Measurements from ENCODE around the gene MLF2. TPM values are rescaled to one million over a fixed set of nuclear protein-coding genes. Genes with fewer than 3 reads are reported as not detected.

Gene MLF2
- total and polyA plus RNA-seq, 2 of the 13 experiments (the other 11 are each of a cell fraction or from before 2014, with no cell fraction given), result 88.1 to 167 TPM

- TF ChIP-seq ZNF687 (CRISPR knock-in tag; IDR thresholded peaks at IDR 0.05) (peak; percentile 94), RXRA (CRISPR knock-in tag; IDR thresholded peaks at IDR 0.05) (peak; percentile 64), SSRP1 (CRISPR knock-in tag; IDR thresholded peaks at IDR 0.05) (no peak), LCORL (IDR thresholded peaks at IDR 0.05) (no peak), LCORL (CRISPR knock-in tag; IDR thresholded peaks at IDR 0.05) (peak; percentile 74; the same call in 1 of the 2 replicates), ZNF180 (CRISPR knock-in tag; IDR thresholded peaks at IDR 0.05; ENCODE audit: borderline replicate concordance, low read depth) (no peak), FOXC1 (CRISPR knock-in tag; IDR thresholded peaks at IDR 0.05; ENCODE audit: borderline replicate concordance) (peak; percentile 83; the same call in 1 of the 2 replicates), ZNF343 (CRISPR knock-in tag; IDR thresholded peaks at IDR 0.05) (no peak), KLF16 (CRISPR knock-in tag; IDR thresholded peaks at IDR 0.05) (peak in 1 of 2 experiments; percentile 87; a peak in 2 of 4 replicates), HDAC2 (CRISPR knock-in tag; IDR thresholded peaks at IDR 0.05) (peak; percentile 82), ZFP37 (CRISPR knock-in tag; IDR thresholded peaks at IDR 0.05; ENCODE audit: borderline replicate concordance) (no peak), ZNF510 (CRISPR knock-in tag; IDR thresholded peaks at IDR 0.05; ENCODE audit: low read depth) (no peak; the same call in 1 of the 2 replicates), ZNF816 (CRISPR knock-in tag; IDR thresholded peaks at IDR 0.05; ENCODE audit: borderline replicate concordance) (no peak; the same call in 1 of the 2 replicates), RNF219 (CRISPR knock-in tag; IDR thresholded peaks at IDR 0.05) (no peak), SATB2 (CRISPR knock-in tag; IDR thresholded peaks at IDR 0.05) (no peak), ZFP90 (CRISPR knock-in tag; IDR thresholded peaks at IDR 0.05; ENCODE audit: borderline replicate concordance) (0 out of 2 replicates have a peak, but pooled peaks have one; percentile 82), KAT8 (CRISPR knock-in tag; IDR thresholded peaks at IDR 0.05) (peak; percentile 76)
- TF ChIP-seq, protein P1, sequence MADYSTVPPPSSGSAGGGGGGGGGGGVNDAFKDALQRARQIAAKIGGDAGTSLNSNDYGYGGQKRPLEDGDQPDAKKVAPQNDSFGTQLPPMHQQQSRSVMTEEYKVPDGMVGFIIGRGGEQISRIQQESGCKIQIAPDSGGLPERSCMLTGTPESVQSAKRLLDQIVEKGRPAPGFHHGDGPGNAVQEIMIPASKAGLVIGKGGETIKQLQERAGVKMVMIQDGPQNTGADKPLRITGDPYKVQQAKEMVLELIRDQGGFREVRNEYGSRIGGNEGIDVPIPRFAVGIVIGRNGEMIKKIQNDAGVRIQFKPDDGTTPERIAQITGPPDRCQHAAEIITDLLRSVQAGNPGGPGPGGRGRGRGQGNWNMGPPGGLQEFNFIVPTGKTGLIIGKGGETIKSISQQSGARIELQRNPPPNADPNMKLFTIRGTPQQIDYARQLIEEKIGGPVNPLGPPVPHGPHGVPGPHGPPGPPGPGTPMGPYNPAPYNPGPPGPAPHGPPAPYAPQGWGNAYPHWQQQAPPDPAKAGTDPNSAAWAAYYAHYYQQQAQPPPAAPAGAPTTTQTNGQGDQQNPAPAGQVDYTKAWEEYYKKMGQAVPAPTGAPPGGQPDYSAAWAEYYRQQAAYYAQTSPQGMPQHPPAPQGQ (CRISPR knock-in tag; IDR thresholded peaks at IDR 0.05; ENCODE audit: borderline replicate concordance), result no peak
- TF ChIP-seq, protein P2, sequence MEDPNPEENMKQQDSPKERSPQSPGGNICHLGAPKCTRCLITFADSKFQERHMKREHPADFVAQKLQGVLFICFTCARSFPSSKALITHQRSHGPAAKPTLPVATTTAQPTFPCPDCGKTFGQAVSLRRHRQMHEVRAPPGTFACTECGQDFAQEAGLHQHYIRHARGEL (CRISPR knock-in tag; IDR thresholded peaks at IDR 0.05), result 0 out of 2 replicates have a peak, but pooled peaks have one; percentile 43
Measured at GRCh38 chr12:6778574-6779550, 25.9 kb upstream of the MLF2 start (continued).
